ENCODE measurements around the gene FNDC10.

FNDC10 gene

DNA sequence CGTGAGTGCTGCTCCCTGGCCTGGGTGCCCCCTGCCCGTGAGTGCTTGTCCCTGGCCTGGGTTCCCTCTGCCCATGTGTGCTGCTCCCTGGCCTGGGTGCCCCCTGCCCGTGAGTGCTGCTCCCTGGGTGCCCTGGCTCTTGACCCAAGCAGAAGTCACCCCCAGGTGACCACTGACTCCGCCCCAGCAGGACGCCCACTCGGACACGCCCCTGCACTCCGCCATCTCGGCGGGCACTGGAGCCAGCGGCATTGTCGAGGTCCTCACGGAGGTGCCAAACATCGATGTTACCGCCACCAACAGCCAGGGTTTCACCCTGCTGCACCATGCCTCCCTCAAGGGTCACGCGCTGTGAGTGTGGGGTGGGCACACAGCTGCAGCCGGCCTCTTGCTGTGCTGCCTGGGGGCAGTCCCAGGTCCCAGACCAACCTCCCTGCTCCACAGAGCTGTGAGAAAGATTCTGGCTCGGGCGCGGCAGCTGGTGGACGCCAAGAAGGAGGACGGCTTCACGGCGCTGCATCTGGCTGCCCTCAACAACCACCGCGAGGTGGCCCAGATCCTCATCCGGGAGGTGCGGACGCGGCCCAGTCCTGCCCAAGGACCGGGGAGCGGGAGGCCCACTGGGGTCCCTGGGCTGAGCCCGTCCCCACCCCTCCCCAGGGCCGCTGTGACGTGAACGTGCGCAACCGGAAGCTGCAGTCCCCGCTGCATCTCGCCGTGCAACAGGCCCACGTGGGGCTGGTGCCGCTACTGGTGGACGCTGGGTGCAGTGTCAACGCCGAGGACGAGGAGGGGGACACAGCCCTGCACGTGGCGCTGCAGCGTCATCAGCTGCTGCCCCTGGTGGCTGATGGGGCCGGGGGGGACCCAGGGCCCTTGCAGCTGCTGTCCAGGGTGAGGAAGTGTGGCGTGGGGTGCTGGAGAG lies 28.2 kb upstream of the FNDC10 start:
- DNase-seq: no peak

DNA sequence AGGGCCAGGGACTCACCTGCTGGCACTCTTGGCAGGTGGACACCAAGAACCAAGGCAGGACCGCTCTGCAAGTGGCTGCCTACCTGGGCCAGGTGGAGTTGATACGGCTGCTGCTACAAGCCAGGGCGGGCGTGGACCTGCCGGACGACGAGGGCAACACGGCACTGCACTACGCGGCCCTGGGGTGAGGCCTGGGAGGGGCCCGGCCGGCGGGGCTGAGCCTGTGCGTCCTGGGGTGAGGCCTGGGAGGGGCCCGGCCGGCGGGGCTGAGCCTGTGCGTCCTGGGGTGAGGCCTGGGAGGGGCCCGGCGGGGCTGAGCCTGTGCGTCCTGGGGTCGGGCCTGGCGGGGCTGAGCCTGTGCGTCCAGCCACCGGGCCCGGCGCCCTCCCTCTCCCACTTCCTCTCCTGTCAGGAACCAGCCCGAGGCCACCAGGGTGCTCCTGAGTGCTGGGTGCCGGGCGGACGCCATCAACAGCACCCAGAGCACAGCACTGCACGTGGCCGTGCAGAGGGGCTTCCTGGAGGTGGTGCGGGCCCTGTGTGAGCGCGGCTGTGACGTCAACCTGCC lies 27.4 kb upstream of the FNDC10 start:
- no peak for DNase-seq

DNA sequence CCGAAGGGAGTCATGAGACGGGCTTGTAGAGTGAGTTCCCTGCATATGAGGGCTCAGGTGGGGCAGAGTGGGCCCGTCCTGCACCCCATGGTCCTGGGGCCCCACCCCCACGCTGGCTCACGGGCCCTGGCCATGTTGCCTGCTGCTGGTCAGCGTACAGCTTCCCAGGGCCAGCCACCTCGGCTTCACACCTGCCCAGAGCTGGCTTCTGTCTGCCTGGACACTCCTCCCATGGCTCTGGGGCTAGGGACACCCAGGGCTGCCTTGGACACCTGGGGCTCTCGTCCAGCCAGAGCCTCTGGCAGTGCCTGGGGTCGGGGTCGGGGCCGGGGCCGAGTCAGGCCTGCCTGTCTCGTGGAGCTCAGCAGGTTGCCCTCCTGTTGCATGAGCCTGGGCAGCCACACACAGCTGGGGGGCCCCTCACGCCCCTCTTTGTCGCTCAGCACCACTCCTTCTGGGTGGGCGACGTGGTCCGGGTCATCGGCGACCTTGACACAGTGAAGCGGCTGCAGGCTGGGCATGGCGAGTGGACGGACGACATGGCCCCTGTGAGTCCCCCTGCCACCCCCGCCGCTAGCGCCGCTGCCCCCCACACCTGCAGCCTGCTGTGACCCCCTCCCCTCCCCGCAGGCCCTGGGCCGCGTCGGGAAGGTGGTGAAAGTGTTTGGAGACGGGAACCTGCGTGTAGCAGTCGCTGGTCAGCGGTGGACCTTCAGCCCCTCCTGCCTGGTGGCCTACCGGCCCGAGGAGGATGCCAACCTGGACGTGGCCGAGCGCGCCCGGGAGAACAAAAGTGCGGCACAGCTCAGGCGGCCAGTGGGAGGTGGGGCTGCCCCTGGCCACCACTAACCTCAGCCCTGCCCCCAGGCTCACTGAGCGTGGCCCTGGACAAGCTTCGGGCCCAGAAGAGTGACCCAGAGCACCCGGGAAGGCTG lies 26.5 kb upstream of the FNDC10 start:
- no peak for DNase-seq

DNA sequence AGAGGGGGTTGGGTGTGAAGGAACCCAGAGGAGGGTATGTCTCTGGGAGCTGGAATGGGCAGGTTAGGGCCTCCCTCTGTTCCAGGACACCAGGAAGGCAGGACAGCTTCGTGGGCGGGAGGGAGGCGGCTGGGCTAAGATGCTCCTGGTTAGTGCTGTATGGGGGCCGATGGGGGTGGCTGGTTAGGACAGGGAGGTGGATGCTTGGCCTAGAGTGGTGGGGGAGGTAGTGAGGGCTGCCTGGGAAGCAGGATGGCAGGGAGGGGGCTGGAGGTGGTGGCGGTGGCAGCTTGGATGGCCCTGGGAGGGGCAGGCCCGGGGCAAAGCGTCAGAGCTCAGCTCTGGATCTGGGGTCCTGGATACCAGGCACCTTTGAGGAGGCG lies 25.9 kb upstream of the FNDC10 start:
- DNase-seq: no peak

DNA sequence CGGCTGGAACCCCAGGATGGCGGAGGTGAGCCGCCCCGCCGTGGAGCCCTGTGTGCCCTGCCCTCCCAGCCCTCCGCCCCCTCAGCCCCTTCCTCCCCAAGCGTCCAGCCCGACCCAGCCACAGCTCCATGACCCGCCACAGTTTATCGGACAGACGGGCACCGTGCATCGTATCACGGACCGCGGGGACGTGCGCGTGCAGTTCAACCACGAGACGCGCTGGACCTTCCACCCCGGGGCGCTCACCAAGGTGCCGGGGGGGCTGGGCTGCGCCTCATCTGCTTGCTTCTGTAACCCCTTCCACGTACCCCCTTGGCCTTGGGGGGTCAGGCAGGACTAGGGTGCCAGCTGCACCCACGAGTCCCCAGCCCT lies 25.5 kb upstream of the FNDC10 start:
- DNase-seq: no peak

DNA sequence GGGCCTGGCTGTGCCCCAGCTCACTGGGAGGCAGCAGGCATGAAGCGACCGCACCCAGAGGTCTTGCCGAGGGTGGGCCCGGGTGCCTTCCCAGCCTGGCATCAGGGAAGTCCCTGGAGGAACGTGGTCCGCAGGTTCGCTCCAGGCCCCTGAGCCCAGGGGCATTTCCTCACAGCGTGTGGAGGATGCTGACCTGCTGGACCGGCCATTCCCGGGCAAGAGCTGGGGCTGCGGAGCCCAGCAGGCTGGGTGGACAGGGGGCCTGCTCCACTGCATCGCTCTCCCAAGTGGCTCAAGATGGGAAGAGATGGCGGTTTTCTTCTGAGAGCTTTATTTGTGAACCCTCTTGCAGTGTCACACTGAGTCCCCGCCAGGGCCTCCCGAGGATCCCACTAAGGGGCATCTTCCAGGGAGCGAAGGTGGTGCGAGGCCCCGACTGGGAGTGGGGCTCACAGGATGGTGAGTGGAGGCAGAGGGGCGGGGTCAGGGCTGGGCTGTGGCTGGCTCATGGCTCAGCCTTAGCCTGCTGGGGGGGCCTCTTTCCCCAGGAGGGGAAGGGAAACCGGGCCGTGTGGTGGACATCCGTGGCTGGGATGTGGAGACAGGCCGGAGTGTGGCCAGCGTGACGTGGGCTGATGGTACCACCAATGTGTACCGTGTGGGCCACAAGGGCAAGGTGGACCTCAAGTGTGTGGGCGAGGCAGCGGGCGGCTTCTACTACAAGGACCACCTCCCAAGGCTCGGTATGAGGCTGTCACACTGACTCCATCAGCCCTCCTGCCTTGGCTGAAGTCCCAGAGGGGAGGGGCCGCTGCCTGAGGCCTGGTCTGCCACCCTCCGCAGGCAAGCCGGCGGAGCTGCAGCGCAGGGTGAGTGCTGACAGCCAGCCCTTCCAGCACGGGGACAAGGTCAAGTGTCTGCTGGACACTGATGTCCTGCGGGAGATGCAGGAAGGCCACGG lies 24.8 kb upstream of the FNDC10 start:
- DNase-seq: no peak

DNA sequence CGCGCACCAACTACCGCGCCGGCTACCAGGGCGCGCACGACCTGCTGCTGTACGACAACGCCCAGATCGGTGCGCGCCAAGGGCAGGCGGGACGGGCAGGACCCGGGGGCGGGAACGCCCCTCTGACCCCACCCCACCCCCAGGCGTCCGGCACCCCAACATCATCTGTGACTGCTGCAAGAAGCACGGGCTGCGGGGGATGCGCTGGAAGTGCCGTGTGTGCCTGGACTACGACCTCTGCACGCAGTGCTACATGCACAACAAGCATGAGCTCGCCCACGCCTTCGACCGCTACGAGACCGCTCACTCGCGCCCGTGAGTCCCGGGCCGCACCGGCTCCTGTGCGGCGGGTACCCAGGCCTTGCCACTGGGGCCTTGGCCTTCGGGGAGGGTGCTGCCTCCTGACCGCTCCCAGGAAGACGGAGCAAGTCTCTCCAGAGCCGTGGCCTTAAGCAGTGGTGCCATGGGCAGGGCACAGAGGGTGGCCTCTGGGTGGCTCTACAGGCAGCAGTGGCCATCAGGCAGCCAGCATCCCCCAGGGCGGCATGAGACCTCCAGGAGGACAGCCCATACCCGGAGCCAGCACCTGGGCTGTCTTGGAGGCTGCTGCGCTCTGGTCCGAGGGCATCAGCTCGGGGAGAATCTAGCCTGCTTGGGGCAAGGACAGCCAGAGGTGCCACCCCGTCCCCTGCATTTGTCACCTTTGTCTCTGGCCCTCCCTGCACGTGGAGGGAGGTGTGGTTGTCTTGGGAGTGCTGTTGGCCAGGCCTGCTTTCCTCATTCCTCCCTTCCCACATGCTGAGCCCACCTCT lies 23.9 kb upstream of the FNDC10 start:
- DNase-seq: no peak

- no peak for DNase-seq
Observed at GRCh38 chr1:1623181-1623630, 23.3 kb upstream of the FNDC10 start.

DNA sequence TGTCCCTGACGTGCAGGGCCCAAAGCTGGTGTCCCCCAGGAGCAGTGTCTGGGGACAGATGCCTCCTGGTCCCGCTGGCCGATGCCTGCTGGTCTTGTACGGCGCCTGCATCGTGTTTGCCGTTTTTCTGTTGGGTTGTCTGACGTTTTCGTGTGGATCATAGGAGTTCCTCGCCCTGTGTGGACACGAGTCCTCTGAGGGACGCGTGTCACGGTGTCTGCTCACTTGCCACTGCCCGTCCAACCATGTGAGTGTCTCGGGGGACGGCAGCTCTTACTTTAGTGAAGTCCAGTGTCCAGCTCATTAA lies 22.8 kb upstream of the FNDC10 start:
- DNase-seq: no peak

DNA sequence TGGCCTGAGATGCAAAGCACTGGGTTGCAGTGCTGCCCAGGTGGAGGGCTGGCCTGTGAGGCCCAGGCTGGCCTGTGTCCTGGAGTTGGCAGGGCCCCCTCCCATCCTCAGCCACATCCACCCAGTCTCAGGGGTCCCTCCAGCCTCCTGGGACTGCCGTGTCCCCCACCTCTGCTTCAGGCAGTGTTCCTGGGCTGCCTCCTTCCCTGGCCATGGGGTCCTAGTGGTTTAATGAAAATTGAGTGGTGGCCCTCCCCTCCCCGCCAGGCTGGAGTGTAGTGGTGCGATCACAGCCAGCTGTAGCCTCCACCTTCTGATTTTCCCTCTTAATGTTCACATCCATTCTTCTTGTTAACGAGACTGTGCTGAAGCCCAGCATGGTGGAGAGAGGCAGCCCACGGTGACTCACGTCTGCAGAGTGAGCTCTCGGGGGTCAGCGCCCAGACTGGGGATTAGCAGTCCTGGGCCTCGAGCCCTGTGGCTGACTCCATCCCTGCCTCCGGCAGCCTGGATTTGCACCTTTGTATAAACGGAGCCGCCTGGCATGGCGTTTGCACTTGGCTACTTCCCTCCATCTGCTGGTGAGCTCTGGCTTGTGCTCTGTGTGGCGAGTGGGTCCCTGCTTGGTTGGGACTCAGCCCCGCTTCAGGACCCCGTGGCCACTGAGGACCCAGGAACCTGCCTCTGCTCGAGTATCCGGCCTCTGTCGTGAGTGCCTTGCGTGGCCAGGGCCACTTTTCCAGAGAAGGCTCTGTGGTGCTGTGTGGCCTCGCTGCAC lies 22.3 kb upstream of the FNDC10 start:
- no peak for DNase-seq

GRCh38 chr1:1621173-1622009 lies 21.5 kb upstream of the FNDC10 start:
- no peak for DNase-seq

GRCh38 chr1:1620433-1621139 lies 20.7 kb upstream of the FNDC10 start:
- DNase-seq: no peak

GRCh38 chr1:1619917-1620361 lies 20.0 kb upstream of the FNDC10 start:
- no peak for DNase-seq

DNA sequence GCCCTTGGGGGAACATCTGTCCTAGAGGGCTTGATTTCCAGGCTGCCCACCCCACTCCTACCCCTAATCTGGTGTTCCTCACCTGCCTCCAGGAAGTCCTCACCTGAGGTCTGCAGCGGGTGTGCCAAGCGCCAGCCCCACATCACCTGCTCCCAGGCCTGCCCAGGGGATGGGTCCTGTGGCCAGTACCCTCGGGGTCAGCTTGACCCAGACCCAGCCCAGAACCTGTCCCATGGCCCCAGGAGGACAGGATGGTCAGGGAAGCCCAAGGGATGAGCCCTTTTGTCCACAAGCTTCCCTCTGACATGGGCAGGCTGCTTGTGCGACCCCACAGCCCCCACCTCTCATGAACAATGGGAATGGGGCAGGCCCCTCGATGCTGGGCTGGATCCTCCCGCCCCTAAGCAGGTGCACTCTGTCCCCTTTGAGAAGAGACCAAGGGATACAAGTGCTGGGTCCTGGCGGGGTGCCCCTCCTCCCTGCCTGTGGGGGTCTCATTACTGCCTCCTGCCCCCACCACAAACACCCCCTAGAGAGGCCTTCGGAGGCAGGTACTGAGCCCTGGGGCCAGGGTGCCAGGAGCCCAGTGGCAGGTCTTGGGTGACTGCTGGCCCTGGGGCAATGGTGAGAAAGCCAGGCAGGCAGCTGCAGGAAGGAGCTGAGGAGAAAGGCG lies 18.6 kb upstream of the FNDC10 start:
- DNase-seq: no peak

- no peak for DNase-seq
Observed at GRCh38 chr1:1617925-1618324, 18.0 kb upstream of the FNDC10 start.

- no peak for DNase-seq
Observed at GRCh38 chr1:1617516-1617915, 17.6 kb upstream of the FNDC10 start.

DNA sequence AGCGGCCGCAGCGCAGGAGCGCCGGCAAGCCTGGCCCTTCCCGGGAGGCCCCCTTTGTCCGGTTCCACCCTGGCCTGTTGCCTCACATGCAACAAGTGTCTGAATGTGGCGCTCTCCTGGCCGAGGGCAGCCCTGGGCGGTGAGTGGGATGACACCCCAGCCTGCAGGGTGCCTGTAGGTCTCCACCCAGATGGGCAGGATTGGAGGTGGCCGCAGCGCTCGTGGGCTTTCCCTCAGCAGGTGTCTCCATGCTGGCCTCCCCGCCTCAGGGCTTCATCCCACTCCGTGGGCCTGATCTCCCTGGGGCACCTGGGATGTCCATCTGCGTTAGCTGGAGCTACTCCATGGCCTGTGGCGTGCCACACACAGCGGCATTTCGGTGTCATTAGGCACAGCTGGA lies 16.9 kb upstream of the FNDC10 start:
- no peak for DNase-seq

DNA sequence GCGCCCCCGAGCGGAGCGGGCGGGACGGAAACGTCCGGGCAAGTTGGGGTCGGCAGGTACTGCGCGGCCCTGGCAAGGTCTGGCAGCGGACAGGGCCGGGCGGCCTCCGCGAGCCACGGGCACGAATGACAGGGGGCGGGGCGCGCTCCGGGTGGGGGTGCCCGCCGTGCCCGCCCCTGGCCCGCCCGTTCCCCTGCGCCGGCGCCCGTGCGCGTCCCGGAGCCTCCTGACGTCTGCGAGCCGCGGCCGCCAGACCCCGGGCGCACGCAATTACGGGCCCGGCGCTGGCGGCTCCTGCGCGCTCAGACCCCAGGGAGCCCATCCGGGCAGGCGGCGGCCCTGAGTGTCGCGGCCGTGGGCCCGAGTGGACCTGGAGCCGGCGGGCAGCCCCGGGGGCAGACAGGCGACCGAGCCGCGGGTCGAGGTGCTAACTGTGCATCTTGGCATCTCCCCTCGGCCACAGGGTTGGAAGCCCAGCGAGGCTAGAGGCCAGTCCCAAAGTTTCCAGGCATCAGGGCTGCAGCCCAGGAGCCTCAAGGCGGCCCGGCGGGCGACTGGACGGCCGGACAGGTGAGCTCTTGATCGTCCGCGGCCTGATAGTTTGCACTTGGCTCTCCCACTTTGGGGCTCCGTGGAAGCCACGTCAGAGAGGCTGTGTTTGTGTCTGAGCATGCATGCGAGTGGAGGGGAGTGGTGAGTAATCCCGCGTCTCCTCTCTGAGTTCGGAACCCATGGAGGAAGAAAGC lies 16.3 kb upstream of the FNDC10 start:
- DNase-seq: no peak
